COLO668 (cell line): ENCODE measurements around the gene TPSG1.

ENCODE experiments used
- DNase-seq: peaks from one replicate; lab custom pipeline; 2025; ENCODE audit not compliant: unreplicated experiment; lab: John Stamatoyannopoulos, UW

TPSG1 gene

DNA sequence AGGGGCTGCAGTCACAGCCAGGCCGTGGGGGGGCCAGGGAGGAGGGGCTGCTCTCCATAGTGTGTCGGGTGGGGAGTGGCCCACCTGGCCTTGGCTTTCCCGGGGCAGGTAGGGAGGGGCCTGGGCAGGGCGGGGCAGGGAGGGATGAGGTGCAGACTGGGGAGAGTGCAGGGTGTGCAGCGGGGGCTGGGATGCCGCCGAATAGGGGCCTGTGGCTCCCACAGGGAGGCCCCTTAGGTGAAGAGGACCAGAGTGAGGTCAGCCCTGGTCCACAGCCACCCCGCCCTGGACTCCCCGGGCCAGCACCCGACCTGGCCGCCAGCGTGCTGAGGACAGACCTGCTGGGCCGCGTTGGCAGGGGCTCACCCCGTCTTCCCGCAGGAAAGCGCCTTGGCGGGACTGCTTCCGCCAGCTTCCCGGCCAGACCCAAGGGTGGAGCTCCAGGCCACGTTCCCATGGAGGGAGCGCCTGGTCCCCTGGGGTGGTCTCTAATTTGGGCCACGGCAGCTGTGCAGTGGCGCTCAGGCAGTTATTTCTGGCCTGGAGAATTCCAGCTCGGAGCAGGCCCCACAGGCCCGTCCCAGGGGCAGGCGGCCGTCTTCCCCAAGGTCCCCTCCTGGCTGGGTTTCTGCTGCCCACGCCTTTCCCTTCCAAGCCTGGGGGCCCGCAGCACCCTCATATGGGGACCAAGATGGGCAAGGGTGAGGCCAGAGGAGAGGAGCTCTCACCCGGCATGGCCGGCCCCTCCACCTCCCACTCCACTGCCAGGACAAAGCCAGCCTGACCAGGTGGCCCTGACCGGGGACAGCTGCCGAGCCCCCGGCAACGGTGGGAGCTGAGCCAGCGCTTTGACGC is 44.3 kb downstream of the TPSG1 start:
- peak; percentile 8 for DNase-seq

DNA sequence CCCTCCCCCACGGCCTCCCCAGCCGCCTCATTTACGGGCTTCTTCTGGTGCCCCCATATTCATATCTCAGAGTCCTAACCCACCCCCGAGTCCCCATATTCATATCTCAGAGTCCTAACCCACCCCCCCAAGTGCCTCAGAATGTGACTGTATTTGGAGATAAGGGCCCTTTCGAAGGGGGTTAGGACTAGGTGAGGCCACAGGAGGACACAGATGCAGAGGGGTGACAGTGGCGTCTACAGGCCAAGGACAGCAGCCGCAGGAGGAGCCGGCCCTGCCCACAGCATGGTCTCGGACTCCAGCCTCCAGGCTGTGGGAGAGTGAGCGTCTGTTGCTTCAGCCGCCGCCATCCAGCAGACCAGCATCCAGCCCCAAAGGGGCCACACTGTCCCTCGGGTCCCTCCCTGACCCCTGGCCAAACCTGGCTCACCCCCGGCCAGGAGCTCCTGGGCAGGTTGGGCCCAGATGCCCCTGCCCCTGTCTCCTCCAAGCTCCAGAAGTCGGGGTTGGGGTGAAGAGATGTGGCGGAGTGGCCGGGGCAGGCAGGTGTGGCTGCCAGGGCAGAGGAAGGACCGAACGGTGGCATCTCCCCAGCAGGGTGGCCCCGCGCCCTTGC is 46.7 kb downstream of the TPSG1 start:
- DNase-seq = no peak

DNA sequence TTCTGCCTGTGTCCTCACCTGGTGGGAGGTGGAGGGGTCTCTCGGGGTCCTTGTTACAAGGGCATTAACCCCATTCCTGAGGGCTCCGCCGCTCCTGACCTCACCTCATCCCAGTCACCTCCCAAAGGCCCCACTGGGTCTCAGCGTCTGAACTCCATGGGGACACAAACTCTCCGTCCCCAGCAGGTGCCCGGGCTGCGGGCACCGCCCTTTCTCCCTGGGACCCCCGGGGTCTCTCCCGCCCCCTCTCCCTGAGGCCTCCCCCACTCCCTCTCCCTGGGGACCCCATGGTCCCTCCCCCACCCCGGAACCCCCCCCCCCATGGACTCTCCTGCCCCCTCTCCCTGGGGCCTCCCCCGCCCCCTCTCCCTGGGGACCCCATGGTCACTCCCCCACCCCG is 47.3 kb downstream of the TPSG1 start:
- DNase-seq = no peak

DNA sequence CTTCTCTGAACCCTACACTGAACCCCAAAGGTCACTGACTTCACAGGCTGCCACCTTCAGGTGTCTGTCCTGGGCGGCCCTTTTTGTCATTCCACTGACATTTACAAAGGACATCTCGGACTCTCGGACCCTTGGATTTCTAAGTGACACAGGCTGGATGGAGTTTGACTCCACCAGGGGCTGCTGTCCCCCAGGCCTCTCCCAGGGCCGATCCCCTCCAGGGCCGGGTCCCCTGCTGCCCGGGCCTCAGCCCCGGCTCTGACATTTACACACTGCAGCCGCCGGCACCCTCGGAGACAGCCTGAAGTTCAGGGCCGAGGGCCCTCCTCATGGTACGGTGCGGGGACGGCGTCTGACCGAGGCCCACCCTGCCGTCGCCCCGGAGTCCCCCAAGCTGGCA is 48.0 kb downstream of the TPSG1 start:
- DNase-seq = no peak

DNA sequence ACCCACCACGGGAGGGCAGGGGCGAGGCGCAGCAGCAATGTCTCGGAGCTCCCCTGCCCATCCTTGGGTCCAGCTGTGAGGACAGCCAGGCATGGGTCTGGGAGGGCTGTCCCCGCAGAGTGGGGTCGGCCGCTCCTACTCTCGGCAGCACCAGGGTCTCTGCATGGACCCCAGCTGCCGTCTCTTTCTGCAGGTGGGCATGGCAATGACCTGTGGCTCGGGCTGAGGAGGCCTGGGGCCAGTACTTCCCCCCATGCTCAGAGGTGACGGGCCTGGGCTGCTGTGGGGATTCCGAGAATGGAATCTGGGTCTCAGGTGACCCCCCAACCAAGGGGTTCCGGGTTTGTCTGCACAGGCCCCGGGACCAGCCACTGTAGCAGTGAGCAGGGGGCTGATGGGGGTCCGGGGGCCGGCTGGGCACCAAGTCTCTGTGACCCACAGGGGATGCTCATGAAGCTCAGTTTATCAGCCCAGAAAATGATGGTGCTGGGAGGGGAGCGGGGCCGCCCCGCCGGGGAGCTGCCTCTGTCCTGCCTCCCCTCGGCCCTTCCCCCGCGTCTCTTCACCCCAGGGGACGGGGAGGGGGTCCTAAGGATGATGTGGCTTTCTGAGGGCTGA is 48.7 kb downstream of the TPSG1 start:
- no peak for DNase-seq

DNA sequence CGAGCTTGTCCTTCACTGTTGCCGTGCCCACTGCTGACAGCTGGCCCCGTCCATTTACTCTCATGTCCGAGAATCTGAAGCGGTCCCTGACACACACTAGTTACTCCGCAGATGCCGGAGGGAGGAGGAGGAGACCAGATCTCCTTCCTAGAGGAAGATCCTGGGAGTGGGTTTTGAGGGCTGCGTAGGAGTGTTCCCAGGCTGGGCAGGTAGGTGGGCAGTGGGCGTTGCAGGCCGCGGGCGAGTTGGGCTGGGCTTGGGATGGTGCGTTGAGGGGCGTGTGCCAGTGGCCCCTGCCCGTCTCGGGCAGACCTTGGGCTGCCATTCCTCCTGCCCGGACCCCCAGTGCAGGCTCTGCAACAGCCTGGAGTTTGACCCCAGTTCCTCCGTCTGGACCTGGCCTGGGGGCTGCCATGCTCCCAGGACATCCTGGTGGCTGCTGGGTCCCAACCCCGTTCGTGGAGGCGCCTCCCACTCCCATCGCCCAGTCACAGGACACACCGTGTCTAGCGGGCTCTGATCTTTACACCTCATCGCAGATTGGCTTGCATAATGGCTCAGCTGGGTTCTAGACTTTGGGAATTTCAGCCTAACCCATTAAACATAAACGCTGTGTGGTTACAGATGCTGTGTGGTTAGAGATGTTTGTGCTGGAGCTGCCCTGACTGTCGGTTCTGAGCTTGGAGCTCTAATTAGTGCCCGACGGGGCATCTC is 49.3 kb downstream of the TPSG1 start:
- DNase-seq = no peak

DNA sequence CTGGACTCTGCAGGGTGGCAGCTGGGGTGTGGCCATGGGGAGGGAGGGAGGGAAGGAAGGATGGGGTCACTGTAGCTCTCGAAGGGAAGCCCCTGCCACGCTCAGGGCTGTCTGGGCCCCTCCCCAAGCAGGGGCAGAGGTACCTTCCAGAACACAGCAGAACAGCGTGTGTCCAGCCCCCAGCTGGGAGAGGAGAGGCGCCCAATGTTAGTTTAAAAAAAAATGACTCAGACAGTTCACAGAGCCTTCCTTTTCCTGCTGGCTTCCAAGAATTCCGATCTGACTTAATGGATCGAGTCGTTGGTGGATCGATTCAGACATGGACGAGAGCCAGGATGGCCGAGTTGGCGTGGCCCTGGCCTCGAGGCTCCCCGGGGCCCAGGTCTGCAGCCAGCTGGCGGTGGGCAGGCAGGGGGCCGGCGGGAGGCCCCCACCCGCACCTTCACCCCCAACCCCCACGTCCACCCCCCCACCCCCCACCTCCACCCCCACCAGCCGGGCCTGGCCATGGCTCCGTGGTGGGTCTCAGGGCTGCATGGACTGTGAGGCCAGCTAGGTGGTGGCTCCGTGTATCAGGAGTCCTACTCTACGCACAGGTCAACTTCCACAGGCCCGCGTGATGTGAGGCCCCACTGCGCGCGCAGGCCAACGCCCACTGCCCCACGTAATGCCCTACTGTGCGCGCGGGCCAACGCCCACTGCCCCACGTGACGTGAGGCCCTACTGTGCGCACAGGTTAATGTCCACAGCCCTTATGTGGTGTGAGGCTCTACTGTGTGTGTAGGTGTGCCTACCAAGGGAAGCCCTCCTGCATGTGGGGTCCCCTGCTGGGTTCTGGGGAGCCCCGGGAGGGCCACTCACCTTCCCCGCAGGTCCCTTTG is 50.4 kb downstream of the TPSG1 start:
- no peak for DNase-seq

DNA sequence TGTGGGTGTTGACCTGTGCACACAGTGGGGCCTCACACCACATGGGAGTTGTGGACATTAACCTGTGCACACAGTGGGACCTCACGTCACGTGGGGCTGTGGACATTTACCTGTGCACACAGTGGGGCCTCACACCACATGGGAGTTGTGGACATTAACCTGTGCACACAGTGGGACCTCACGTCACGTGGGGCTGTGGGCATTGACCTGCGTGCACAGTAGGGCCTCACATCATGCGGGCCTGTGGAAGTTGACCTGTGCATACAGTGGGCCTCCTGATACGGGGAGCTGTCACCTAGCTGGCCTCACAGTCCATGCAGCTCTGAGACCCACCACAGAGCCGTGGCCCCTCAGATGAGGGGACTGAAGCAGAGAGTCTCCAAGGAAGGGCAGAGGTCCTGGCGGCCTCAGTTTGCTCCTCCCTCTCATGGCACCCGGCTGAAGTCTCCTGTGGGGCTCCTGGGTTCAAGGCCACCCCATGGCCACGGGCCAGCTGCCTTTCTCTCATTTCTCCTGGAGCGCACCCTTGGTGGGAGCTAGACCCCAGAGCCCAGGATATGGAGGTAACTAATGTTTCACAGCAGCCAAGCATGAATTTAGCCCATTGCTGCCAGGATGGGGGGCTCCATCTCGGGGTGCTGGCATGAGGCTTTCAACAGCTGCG is 51.1 kb downstream of the TPSG1 start:
- no peak for DNase-seq

DNA sequence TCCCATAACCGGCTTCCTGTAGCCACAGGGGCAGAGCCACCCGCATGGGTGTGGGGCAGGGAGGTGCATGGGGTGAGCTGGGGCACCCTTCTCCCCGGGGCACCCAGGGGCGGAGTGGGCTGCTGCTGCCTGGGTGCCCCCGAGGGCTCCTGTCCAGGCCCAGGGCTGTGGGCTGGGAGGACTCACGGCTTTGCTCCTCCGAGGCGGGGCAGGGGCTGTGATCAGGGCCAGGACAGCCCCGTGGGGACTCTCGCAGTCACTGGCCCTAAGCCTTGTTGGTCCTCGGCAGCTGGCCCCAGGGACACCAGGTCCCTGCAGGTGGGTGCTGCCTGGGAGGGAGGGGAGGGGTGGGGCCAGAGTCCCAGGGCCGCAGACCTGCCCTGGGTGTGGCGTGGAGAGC is 52.4 kb downstream of the TPSG1 start:
- DNase-seq = no peak

DNA sequence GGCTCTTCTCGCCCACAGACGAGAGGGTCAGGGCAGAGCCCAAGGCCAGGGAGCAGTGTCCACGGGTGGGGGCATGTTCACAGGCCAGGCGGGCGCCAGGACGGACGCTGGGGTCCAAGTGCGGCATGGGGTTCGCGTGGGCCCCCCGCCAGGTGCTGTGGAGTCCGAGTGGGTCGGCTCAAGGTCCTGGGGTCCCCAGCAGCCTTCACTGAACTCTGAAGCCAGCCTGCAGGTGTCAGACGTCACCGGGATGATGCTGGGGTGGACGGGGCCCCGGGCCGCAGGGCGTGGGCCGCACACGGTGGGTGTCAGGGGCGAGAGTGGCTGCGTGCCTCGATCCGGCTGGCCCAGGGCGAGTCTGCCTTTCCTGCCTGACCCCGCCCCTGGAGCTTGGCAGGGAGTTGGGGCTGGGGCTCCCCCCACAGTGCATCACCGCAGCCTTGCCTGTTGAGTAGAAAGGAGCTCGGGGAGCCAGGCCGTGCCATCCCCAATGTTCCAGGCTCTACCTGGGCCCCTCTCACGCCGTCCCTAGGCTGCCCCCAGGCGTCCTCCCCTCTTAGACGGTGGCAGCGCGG is 53.1 kb downstream of the TPSG1 start:
- DNase-seq = no peak
